GM23338 (cell line): ENCODE measurements around the gene TMEM214. TPM values are rescaled to one million over a fixed set of nuclear protein-coding genes. Genes with fewer than 3 reads are reported as not detected.

Experiments used
- ATAC-seq: fragments of 200-7000 bp; cut with Tn5 transposase; 3 replicates; pipeline ENCODE4 v1.9.1; 2020
- DNase-seq: peaks from one replicate; pipeline ENCODE4 v3.0.0-alpha.2; 2015; ENCODE audit warnings: low spot score
- H2AFZ ChIP-seq: fragments of 200-600 bp; sonication (generic); 2 replicates; pipeline ENCODE4 v1.8.0; 2016; ENCODE audit warnings: antibody characterized with exemption, mild to moderate bottlenecking, moderate library complexity
- H3F3A ChIP-seq: fragments of 200-600 bp; sonication (generic); replicated peaks from 2 replicates; pipeline ENCODE4 v1.8.0; 2017; ENCODE audit warnings: antibody characterized with exemption, mixed run types, low read depth
- H3K27ac ChIP-seq: fragments of 200-600 bp; sonication (generic); 2 replicates; pipeline ENCODE4 v1.6.1; 2016; ENCODE audit warnings: low read depth
- H3K27me3 ChIP-seq: fragments of 200-600 bp; sonication (generic); 2 replicates; pipeline ENCODE4 v1.8.0; 2016; ENCODE audit warnings: mild to moderate bottlenecking, mixed run types, moderate library complexity; ENCODE audit not compliant: insufficient read depth
- H3K36me3 ChIP-seq: fragments of 200-600 bp; sonication (generic); 2 replicates; pipeline ENCODE4 v1.8.0; 2016; ENCODE audit warnings: mild to moderate bottlenecking; ENCODE audit not compliant: insufficient read depth
- H3K4me1 ChIP-seq: fragments of 200-600 bp; sonication (generic); 2 replicates; pipeline ENCODE4 v1.8.0; 2016; ENCODE audit warnings: mild to moderate bottlenecking, moderate library complexity; ENCODE audit not compliant: insufficient read depth
- H3K4me2 ChIP-seq: fragments of 200-600 bp; sonication (generic); 2 replicates; pipeline ENCODE4 v1.7.1; 2017; ENCODE audit warnings: mixed run types
- H3K4me3 ChIP-seq: fragments of 200-600 bp; sonication (generic); 2 replicates; pipeline ENCODE4 v1.6.1; 2016; ENCODE audit warnings: mixed run types
- H3K79me2 ChIP-seq: fragments of 200-600 bp; sonication (generic); replicated peaks from 2 replicates; pipeline ENCODE4 v1.8.0; 2017; ENCODE audit warnings: mild to moderate bottlenecking; ENCODE audit not compliant: insufficient read depth
- H3K9me2 ChIP-seq: fragments of 200-600 bp; sonication (generic); 2 replicates; pipeline ENCODE4 v1.8.0; 2017; ENCODE audit not compliant: insufficient read depth
- H4K20me1 ChIP-seq: fragments of 200-600 bp; sonication (generic); replicated peaks from 2 replicates; pipeline ENCODE4 v1.8.0; 2017; ENCODE audit warnings: mild to moderate bottlenecking; ENCODE audit not compliant: insufficient read depth
- H3K27ac Mint-ChIP-seq: 2 replicates; pipeline ENCODE4 v1.8.0; 2020; ENCODE audit warnings: inconsistent platforms, mild to moderate bottlenecking, moderate library complexity, mixed read lengths
- H3K27me3 Mint-ChIP-seq: 3 replicates; pipeline ENCODE4 v1.8.0; 2022; ENCODE audit warnings: low read depth, mild to moderate bottlenecking, moderate library complexity, mixed read lengths, inconsistent platforms; ENCODE audit not compliant: insufficient read depth, poor library complexity
- H3K36me3 Mint-ChIP-seq: 3 replicates; pipeline ENCODE4 v1.8.0; 2021; ENCODE audit warnings: low read depth, mild to moderate bottlenecking, inconsistent platforms, moderate library complexity, mixed read lengths
- H3K4me1 Mint-ChIP-seq: 3 replicates; pipeline ENCODE4 v1.8.0; 2020; ENCODE audit warnings: mild to moderate bottlenecking, inconsistent platforms, mixed read lengths
- H3K4me3 Mint-ChIP-seq: 3 replicates; pipeline ENCODE4 v1.8.0; 2021; ENCODE audit warnings: moderate library complexity, mild to moderate bottlenecking, inconsistent platforms, mixed read lengths
- H3K9me3 Mint-ChIP-seq: 3 replicates; pipeline ENCODE4 v1.8.0; 2020; ENCODE audit warnings: moderate library complexity, mild to moderate bottlenecking, inconsistent platforms, mixed read lengths
- CREB1 ChIP-seq: fragments of 250-450 bp; sonication (Bioruptor Pico); IDR thresholded peaks from 2 replicates; pipeline ENCODE4 v1.5.0; 2020; ENCODE audit warnings: low read depth, mild to moderate bottlenecking, moderate library complexity
- EZH2 ChIP-seq: fragments of 200-600 bp; sonication (generic); IDR thresholded peaks from one replicate; pipeline ENCODE4 v1.8.0; 2017; ENCODE audit warnings: antibody characterized with exemption, mild to moderate bottlenecking, low read depth; ENCODE audit not compliant: unreplicated experiment
- EZH2phosphoT487 ChIP-seq: fragments of 200-600 bp; sonication (generic); IDR thresholded peaks from one replicate; pipeline ENCODE4 v1.8.1; 2018; ENCODE audit warnings: antibody characterized with exemption; ENCODE audit not compliant: unreplicated experiment
- JUNB ChIP-seq: IDR thresholded peaks from one replicate; pipeline ENCODE4 v1.6.1; 2016; ENCODE audit warnings: antibody characterized with exemption; ENCODE audit not compliant: unreplicated experiment
- NANOG ChIP-seq: IDR thresholded peaks from 2 replicates; pipeline ENCODE4 v1.6.1; 2016; ENCODE audit warnings: antibody characterized with exemption, borderline replicate concordance
- STAT1 ChIP-seq: IDR thresholded peaks from one replicate; pipeline ENCODE4 v1.6.1; 2016; ENCODE audit warnings: antibody characterized with exemption; ENCODE audit not compliant: unreplicated experiment
- ZNF331 ChIP-seq: fragments of 250-450 bp; sonication (Bioruptor Pico); IDR thresholded peaks from 2 replicates; pipeline ENCODE4 v1.5.0; 2020; ENCODE audit warnings: low read depth, mild to moderate bottlenecking, moderate library complexity
- polyA plus RNA-seq: library from polyadenylated mRNA; unstranded; fragments of >200 nt; fragmentation: Nextera tagmentation; extraction: Ambion mirVana; gene quantifications from 2 replicates; pipeline ENCODE4 v1.2.1, GENCODE V29; 2016
- total RNA-seq: library from RNA; depleted of rRNA; stranded (reverse); fragments of >200 nt; shearing (Covaris generic); gene quantifications from 2 replicates; pipeline ENCODE4 v1.2.3, GENCODE V29; 2014
- TF ChIP-seq, protein P1 (sequence below): IDR thresholded peaks from one replicate; pipeline ENCODE4 v1.6.1; 2018; ENCODE audit warnings: antibody characterized with exemption; ENCODE audit not compliant: unreplicated experiment
- TF ChIP-seq, protein P2 (sequence below): fragments of 250-450 bp; sonication (Bioruptor Pico); IDR thresholded peaks from 2 replicates; pipeline ENCODE4 v1.5.0; 2020; ENCODE audit warnings: mild to moderate bottlenecking, moderate library complexity
- TF ChIP-seq, protein P3 (sequence below): IDR thresholded peaks from 2 replicates; pipeline ENCODE4 v1.6.1; 2016; ENCODE audit warnings: antibody characterized with exemption
- TF ChIP-seq, protein P4 (sequence below), 2 experiments: fragments of 200-600 bp in 1 of 2; sonication (generic) in 1 of 2; conservative IDR thresholded peaks; 2 replicates each; pipeline versions ENCODE4 v1.5.1 to v1.6.1; 2016 to 2017; ENCODE audit warnings: antibody characterized with exemption in 2 of 2, low read depth in 2 of 2, mild to moderate bottlenecking in 2 of 2, moderate library complexity in 1 of 2

The TMEM214 gene
- total and polyA plus RNA-seq, 2 experiments from 2014 or later = 18.4 to 36.5 TPM

DNA sequence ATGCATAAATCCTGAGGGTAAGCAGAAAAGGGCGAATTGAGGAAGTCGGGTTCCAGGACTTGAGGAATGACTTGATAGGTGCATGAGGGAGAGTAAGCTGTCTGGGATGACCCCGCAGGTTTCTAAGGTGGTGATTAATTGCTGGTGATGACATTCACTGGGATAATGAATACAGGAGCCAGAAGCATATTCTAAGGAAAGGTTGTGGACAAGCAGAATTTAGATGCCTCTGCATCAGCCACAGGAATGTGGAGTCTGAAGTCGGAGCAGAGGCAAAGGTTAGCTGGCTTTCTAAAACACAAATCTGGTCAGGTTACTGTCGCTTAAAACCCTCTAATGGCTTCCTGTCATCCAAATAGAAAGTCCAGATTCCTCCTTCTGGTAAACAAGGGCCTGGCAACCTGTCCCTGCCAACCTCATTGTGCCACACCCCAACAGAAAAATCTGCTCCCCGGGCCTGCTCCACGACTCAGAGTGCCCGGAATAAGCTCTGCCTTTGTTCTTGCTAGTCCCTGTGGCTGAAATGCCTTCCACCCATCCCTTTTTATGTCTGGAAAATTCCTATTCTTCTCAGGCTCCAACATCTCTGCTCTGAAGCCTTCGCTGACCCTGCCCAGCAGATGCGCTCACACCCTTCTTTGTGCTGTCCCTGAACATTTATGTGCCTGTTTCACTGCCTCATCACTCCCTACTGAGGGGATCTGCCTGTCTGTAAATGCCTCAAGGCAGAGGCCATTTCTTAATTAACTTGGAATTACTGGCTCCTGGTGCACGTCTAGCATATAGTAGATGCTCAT is 11.3 kb upstream of the TMEM214 start:
- Mint-ChIP-seq H3K9me3 (no peaks in the 10 kb centered on the region), H3K4me1 (peaks cover 21% of the 10 kb centered on the region), H3K4me3 (no peak overlapping the region), H3K27me3 (peaks cover 7% of the 10 kb centered on the region), H3K27ac (no peak overlapping the region), H3K36me3 (peaks cover under 1% of the 10 kb centered on the region; the same call in 2 of the 3 replicates)
- Histone ChIP-seq H3K27me3 (no peaks in the 10 kb centered on the region), H3K4me1 (peaks cover 3% of the 10 kb centered on the region; the same call in 1 of the 2 replicates), H3K9me2 (no peaks in the 10 kb centered on the region), H3K4me3 (no peak overlapping the region), H3K4me2 (no peak overlapping the region), H3K36me3 (no peaks in the 10 kb centered on the region), H3K27ac (no peak overlapping the region), H3K79me2 (no peaks in the 10 kb centered on the region), H4K20me1 (no peaks in the 10 kb centered on the region; the same call in 1 of the 2 replicates), H2AFZ (no peak overlapping the region), H3F3A (no peaks in the 10 kb centered on the region)
- no peak for DNase-seq
- TF ChIP-seq, protein P1, sequence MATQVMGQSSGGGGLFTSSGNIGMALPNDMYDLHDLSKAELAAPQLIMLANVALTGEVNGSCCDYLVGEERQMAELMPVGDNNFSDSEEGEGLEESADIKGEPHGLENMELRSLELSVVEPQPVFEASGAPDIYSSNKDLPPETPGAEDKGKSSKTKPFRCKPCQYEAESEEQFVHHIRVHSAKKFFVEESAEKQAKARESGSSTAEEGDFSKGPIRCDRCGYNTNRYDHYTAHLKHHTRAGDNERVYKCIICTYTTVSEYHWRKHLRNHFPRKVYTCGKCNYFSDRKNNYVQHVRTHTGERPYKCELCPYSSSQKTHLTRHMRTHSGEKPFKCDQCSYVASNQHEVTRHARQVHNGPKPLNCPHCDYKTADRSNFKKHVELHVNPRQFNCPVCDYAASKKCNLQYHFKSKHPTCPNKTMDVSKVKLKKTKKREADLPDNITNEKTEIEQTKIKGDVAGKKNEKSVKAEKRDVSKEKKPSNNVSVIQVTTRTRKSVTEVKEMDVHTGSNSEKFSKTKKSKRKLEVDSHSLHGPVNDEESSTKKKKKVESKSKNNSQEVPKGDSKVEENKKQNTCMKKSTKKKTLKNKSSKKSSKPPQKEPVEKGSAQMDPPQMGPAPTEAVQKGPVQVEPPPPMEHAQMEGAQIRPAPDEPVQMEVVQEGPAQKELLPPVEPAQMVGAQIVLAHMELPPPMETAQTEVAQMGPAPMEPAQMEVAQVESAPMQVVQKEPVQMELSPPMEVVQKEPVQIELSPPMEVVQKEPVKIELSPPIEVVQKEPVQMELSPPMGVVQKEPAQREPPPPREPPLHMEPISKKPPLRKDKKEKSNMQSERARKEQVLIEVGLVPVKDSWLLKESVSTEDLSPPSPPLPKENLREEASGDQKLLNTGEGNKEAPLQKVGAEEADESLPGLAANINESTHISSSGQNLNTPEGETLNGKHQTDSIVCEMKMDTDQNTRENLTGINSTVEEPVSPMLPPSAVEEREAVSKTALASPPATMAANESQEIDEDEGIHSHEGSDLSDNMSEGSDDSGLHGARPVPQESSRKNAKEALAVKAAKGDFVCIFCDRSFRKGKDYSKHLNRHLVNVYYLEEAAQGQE = no peak
- TF ChIP-seq CREB1 (CRISPR knock-in tag) (no peak), NANOG (no peak), EZH2 (no peak), JUNB (no peak), ZNF331 (CRISPR knock-in tag) (no peak), EZH2phosphoT487 (no peak), STAT1 (no peak)
- TF ChIP-seq, protein P2, sequence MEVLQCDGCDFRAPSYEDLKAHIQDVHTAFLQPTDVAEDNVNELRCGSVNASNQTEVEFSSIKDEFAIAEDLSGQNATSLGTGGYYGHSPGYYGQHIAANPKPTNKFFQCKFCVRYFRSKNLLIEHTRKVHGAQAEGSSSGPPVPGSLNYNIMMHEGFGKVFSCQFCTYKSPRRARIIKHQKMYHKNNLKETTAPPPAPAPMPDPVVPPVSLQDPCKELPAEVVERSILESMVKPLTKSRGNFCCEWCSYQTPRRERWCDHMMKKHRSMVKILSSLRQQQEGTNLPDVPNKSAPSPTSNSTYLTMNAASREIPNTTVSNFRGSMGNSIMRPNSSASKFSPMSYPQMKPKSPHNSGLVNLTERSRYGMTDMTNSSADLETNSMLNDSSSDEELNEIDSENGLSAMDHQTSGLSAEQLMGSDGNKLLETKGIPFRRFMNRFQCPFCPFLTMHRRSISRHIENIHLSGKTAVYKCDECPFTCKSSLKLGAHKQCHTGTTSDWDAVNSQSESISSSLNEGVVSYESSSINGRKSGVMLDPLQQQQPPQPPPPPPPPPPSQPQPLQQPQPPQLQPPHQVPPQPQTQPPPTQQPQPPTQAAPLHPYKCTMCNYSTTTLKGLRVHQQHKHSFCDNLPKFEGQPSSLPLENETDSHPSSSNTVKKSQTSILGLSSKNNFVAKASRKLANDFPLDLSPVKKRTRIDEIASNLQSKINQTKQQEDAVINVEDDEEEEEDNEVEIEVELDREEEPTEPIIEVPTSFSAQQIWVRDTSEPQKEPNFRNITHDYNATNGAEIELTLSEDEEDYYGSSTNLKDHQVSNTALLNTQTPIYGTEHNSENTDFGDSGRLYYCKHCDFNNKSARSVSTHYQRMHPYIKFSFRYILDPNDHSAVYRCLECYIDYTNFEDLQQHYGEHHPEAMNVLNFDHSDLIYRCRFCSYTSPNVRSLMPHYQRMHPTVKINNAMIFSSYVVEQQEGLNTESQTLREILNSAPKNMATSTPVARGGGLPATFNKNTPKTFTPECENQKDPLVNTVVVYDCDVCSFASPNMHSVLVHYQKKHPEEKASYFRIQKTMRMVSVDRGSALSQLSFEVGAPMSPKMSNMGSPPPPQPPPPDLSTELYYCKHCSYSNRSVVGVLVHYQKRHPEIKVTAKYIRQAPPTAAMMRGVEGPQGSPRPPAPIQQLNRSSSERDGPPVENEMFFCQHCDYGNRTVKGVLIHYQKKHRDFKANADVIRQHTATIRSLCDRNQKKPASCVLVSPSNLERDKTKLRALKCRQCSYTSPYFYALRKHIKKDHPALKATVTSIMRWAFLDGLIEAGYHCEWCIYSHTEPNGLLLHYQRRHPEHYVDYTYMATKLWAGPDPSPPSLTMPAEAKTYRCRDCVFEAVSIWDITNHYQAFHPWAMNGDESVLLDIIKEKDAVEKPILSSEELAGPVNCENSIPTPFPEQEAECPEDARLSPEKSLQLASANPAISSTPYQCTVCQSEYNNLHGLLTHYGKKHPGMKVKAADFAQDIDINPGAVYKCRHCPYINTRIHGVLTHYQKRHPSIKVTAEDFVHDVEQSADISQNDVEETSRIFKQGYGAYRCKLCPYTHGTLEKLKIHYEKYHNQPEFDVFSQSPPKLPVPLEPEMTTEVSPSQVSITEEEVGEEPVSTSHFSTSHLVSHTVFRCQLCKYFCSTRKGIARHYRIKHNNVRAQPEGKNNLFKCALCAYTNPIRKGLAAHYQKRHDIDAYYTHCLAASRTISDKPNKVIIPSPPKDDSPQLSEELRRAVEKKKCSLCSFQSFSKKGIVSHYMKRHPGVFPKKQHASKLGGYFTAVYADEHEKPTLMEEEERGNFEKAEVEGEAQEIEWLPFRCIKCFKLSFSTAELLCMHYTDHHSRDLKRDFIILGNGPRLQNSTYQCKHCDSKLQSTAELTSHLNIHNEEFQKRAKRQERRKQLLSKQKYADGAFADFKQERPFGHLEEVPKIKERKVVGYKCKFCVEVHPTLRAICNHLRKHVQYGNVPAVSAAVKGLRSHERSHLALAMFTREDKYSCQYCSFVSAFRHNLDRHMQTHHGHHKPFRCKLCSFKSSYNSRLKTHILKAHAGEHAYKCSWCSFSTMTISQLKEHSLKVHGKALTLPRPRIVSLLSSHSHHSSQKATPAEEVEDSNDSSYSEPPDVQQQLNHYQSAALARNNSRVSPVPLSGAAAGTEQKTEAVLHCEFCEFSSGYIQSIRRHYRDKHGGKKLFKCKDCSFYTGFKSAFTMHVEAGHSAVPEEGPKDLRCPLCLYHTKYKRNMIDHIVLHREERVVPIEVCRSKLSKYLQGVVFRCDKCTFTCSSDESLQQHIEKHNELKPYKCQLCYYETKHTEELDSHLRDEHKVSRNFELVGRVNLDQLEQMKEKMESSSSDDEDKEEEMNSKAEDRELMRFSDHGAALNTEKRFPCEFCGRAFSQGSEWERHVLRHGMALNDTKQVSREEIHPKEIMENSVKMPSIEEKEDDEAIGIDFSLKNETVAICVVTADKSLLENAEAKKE = no peak
- TF ChIP-seq, protein P3, sequence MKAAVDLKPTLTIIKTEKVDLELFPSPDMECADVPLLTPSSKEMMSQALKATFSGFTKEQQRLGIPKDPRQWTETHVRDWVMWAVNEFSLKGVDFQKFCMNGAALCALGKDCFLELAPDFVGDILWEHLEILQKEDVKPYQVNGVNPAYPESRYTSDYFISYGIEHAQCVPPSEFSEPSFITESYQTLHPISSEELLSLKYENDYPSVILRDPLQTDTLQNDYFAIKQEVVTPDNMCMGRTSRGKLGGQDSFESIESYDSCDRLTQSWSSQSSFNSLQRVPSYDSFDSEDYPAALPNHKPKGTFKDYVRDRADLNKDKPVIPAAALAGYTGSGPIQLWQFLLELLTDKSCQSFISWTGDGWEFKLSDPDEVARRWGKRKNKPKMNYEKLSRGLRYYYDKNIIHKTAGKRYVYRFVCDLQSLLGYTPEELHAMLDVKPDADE = no peak
- TF ChIP-seq, protein P4, sequence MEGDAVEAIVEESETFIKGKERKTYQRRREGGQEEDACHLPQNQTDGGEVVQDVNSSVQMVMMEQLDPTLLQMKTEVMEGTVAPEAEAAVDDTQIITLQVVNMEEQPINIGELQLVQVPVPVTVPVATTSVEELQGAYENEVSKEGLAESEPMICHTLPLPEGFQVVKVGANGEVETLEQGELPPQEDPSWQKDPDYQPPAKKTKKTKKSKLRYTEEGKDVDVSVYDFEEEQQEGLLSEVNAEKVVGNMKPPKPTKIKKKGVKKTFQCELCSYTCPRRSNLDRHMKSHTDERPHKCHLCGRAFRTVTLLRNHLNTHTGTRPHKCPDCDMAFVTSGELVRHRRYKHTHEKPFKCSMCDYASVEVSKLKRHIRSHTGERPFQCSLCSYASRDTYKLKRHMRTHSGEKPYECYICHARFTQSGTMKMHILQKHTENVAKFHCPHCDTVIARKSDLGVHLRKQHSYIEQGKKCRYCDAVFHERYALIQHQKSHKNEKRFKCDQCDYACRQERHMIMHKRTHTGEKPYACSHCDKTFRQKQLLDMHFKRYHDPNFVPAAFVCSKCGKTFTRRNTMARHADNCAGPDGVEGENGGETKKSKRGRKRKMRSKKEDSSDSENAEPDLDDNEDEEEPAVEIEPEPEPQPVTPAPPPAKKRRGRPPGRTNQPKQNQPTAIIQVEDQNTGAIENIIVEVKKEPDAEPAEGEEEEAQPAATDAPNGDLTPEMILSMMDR (conservative IDR thresholded peaks at IDR 0.05; ENCODE audit: low read depth in 2 of 2) = no peak
- ATAC-seq = no peak
